K562 (cell line): Measurements from ENCODE around the gene FASLG. TPM values are rescaled to one million over a fixed set of nuclear protein-coding genes. Genes with fewer than 3 reads are reported as not detected.

ENCODE experiments used
- BRF1 ChIP-seq: IDR thresholded peaks from 3 replicates; pipeline ENCODE4 v1.6.1; 2011; ENCODE audit warnings: borderline replicate concordance, mild to moderate bottlenecking; ENCODE audit not compliant: insufficient read length; ENCODE audit errors: extremely low read depth
- NCOA1 ChIP-seq: fragments of 450-650 bp; IDR thresholded peaks from 2 replicates; pipeline ENCODE4 v1.6.1; 2016; ENCODE audit warnings: low read depth
- POLR2AphosphoS5 ChIP-seq: IDR thresholded peaks from 2 replicates; pipeline ENCODE4 v1.6.1; 2011; ENCODE audit warnings: mild to moderate bottlenecking, low read depth, low read length, moderate library complexity; ENCODE audit not compliant: control insufficient read depth, insufficient read depth
- RAD21 ChIP-seq, 2 experiments: fragments of 250-450 bp in 1 of 2; fragments of 450-650 bp in 1 of 2; sonication (Bioruptor Pico) in 1 of 2; formaldehyde crosslinking in 1 of 2; IDR thresholded peaks in 1 of 2; conservative IDR thresholded peaks in 1 of 2; 2 replicates each; pipeline versions ENCODE4 v1.4.0 to v1.8.0; 2020 to 2022; ENCODE audit warnings: mild to moderate bottlenecking in 2 of 2, moderate library complexity in 1 of 2
- RFX1 ChIP-seq: fragments of 450-650 bp; IDR thresholded peaks from 2 replicates; pipeline ENCODE4 v1.6.1; 2016; ENCODE audit warnings: mild to moderate bottlenecking, moderate library complexity
- SMARCB1 ChIP-seq: IDR thresholded peaks from 2 replicates; pipeline ENCODE4 v1.6.1; 2011; ENCODE audit warnings: improper control_type of control experiment, low read depth; ENCODE audit not compliant: insufficient read length
- ZNF778 ChIP-seq: fragments of 450-650 bp; formaldehyde crosslinking; IDR thresholded peaks from 2 replicates; pipeline ENCODE4 v1.4.0; 2020; ENCODE audit warnings: mild to moderate bottlenecking, moderate library complexity
- polyA plus RNA-seq, 8 experiments: library from polyadenylated mRNA; depleted of rRNA in 4 of 8; stranded (reverse) in 5 of 8; unstranded in 3 of 8; fragments of >200 nt; fragmentation: Nextera tagmentation in 2 of 8; fragmentation: Illumina TruSeq in 1 of 8; extraction: Ambion mirVana in 2 of 8; extraction: Trizol in 1 of 8; gene quantifications; 2 replicates each; pipeline versions ENCODE4 v1.2.1 to v1.2.3, GENCODE V29; 2011 to 2014; ENCODE audit warnings: inconsistent platforms in 1 of 8, missing spikeins in 1 of 8
- total RNA-seq, 7 experiments: library from RNA; depleted of rRNA in 6 of 7; stranded (reverse); fragments of >200 nt in 6 of 7; fragmentation: Illumina TruSeq in 2 of 7; extraction: Trizol in 2 of 7; gene quantifications; 2 replicates each; pipeline versions ENCODE4 v1.2.1 to v1.2.3, GENCODE V29; 2011 to 2021; ENCODE audit warnings: low replicate concordance in 1 of 7
- TF ChIP-seq, protein P1 (sequence below): sonication (generic); formaldehyde crosslinking; IDR thresholded peaks from 2 replicates; pipeline ENCODE4 v1.8.1; 2023; ENCODE audit warnings: missing genetic modification reagents, mild to moderate bottlenecking, borderline replicate concordance
- TF ChIP-seq, protein P2 (sequence below): fragments of 450-650 bp; formaldehyde crosslinking; IDR thresholded peaks from 2 replicates; pipeline ENCODE4 v1.4.0; 2020; ENCODE audit warnings: mild to moderate bottlenecking, moderate library complexity
- TF ChIP-seq, protein P3 (sequence below): sonication (generic); formaldehyde crosslinking; IDR thresholded peaks from 2 replicates; pipeline ENCODE4 v1.8.0; 2022; ENCODE audit warnings: mild to moderate bottlenecking, missing genetic modification reagents
- TF ChIP-seq, protein P4 (sequence below), 2 experiments: fragments of 450-650 bp; formaldehyde crosslinking in 1 of 2; IDR thresholded peaks; 2 replicates each; pipeline versions ENCODE4 v1.4.0 to v1.6.1; 2014 to 2020; ENCODE audit warnings: mild to moderate bottlenecking in 2 of 2, borderline replicate concordance in 1 of 2, low read depth in 1 of 2

FASLG gene
- total and polyA plus RNA-seq, 9 of the 15 experiments (the other 6 are each of a cell fraction or from before 2014, with no cell fraction given): not detected

DNA sequence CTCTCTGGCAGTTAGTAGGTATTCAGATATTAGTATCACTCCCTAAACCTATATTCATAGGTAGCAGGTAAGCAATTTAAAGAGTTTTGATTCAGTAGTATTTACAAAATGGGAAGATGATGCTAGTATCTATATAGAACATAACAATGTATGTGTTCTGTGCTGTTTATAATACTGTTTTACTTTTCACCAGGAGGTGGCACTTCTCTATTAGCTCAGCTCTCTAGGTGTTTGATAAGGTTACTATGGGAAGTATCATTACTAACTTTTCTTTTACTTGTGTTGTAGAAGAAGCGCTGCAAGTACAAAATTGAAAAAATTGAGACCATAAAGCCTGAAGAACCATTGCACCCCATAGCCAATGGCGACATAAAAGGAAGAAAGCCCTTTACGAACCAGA, 49.4 kb upstream of the FASLG start (continued):
- TF ChIP-seq RAD21 (CRISPR knock-in tag; conservative IDR thresholded peaks at IDR 0.05 in 1 of 2, IDR thresholded peaks at IDR 0.05 in 1 of 2) (peak; percentile 69 to 93), ZNF778 (CRISPR knock-in tag) (no peak), NCOA1 (no peak), POLR2AphosphoS5 (no peak), RFX1 (peak; percentile 24), BRF1 (no peak), SMARCB1 (no peak)
- TF ChIP-seq, protein P1, sequence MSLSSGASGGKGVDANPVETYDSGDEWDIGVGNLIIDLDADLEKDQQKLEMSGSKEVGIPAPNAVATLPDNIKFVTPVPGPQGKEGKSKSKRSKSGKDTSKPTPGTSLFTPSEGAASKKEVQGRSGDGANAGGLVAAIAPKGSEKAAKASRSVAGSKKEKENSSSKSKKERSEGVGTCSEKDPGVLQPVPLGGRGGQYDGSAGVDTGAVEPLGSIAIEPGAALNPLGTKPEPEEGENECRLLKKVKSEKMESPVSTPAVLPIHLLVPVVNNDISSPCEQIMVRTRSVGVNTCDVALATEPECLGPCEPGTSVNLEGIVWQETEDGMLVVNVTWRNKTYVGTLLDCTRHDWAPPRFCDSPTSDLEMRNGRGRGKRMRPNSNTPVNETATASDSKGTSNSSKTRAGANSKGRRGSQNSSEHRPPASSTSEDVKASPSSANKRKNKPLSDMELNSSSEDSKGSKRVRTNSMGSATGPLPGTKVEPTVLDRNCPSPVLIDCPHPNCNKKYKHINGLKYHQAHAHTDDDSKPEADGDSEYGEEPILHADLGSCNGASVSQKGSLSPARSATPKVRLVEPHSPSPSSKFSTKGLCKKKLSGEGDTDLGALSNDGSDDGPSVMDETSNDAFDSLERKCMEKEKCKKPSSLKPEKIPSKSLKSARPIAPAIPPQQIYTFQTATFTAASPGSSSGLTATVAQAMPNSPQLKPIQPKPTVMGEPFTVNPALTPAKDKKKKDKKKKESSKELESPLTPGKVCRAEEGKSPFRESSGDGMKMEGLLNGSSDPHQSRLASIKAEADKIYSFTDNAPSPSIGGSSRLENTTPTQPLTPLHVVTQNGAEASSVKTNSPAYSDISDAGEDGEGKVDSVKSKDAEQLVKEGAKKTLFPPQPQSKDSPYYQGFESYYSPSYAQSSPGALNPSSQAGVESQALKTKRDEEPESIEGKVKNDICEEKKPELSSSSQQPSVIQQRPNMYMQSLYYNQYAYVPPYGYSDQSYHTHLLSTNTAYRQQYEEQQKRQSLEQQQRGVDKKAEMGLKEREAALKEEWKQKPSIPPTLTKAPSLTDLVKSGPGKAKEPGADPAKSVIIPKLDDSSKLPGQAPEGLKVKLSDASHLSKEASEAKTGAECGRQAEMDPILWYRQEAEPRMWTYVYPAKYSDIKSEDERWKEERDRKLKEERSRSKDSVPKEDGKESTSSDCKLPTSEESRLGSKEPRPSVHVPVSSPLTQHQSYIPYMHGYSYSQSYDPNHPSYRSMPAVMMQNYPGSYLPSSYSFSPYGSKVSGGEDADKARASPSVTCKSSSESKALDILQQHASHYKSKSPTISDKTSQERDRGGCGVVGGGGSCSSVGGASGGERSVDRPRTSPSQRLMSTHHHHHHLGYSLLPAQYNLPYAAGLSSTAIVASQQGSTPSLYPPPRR (CRISPR knock-in tag): no peak
- TF ChIP-seq, protein P2, sequence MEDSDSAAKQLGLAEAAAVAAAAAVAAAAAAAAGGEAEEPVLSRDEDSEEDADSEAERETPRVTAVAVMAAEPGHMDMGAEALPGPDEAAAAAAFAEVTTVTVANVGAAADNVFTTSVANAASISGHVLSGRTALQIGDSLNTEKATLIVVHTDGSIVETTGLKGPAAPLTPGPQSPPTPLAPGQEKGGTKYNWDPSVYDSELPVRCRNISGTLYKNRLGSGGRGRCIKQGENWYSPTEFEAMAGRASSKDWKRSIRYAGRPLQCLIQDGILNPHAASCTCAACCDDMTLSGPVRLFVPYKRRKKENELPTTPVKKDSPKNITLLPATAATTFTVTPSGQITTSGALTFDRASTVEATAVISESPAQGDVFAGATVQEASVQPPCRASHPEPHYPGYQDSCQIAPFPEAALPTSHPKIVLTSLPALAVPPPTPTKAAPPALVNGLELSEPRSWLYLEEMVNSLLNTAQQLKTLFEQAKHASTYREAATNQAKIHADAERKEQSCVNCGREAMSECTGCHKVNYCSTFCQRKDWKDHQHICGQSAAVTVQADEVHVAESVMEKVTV (CRISPR knock-in tag): peak; percentile 47
- TF ChIP-seq, protein P3, sequence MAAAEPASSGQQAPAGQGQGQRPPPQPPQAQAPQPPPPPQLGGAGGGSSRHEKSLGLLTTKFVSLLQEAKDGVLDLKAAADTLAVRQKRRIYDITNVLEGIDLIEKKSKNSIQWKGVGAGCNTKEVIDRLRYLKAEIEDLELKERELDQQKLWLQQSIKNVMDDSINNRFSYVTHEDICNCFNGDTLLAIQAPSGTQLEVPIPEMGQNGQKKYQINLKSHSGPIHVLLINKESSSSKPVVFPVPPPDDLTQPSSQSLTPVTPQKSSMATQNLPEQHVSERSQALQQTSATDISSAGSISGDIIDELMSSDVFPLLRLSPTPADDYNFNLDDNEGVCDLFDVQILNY (CRISPR knock-in tag): no peak
- TF ChIP-seq, protein P4, sequence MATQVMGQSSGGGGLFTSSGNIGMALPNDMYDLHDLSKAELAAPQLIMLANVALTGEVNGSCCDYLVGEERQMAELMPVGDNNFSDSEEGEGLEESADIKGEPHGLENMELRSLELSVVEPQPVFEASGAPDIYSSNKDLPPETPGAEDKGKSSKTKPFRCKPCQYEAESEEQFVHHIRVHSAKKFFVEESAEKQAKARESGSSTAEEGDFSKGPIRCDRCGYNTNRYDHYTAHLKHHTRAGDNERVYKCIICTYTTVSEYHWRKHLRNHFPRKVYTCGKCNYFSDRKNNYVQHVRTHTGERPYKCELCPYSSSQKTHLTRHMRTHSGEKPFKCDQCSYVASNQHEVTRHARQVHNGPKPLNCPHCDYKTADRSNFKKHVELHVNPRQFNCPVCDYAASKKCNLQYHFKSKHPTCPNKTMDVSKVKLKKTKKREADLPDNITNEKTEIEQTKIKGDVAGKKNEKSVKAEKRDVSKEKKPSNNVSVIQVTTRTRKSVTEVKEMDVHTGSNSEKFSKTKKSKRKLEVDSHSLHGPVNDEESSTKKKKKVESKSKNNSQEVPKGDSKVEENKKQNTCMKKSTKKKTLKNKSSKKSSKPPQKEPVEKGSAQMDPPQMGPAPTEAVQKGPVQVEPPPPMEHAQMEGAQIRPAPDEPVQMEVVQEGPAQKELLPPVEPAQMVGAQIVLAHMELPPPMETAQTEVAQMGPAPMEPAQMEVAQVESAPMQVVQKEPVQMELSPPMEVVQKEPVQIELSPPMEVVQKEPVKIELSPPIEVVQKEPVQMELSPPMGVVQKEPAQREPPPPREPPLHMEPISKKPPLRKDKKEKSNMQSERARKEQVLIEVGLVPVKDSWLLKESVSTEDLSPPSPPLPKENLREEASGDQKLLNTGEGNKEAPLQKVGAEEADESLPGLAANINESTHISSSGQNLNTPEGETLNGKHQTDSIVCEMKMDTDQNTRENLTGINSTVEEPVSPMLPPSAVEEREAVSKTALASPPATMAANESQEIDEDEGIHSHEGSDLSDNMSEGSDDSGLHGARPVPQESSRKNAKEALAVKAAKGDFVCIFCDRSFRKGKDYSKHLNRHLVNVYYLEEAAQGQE (IDR thresholded peaks at IDR 0.05; ENCODE audit: borderline replicate concordance): peak; percentile 45; the same call in 1 of the 2 replicates
- TF ChIP-seq, protein P4 (CRISPR knock-in tag; IDR thresholded peaks at IDR 0.05; ENCODE audit: low read depth): no peak
